HEK293 (cell line): ENCODE results near the gene HLF.

ENCODE experiments used
- CTCF ChIA-PET: fragments of 350-600 bp; formaldehyde crosslinking; extraction: SDS; loops from one replicate; lab custom pipeline; 2021; ENCODE audit warnings: antibody characterized with exemption; lab: Yijun Ruan, JAX
- POLR2A ChIA-PET: fragments of 300-600 bp; formaldehyde crosslinking; extraction: SDS; loops from one replicate; lab custom pipeline; 2020; ENCODE audit warnings: antibody characterized with exemption, inconsistent platforms; lab: Yijun Ruan, JAX
- H3K27ac ChIP-seq: fragments of 200-500 bp; sonication (Bioruptor generic); 2 replicates; pipeline ENCODE4 v1.5.1; 2014; ENCODE audit warnings: low read depth, low read length, control low read depth, inconsistent platforms; ENCODE audit errors: extremely low read depth
- H3K36me3 ChIP-seq, 2 experiments: fragments of 200-500 bp in 1 of 2; sonication (Bioruptor generic) in 1 of 2; 1 replicate in 1 of 2; 2 replicates in 1 of 2; pipeline ENCODE4 v1.5.1; 2014 to 2017; ENCODE audit warnings: inconsistent platforms in 2 of 2, low read length in 2 of 2; ENCODE audit not compliant: control insufficient read depth in 2 of 2, insufficient read depth in 1 of 2
- H3K4me1 ChIP-seq: fragments of 200-500 bp; sonication (Bioruptor generic); 2 replicates; pipeline ENCODE4 v1.5.1; 2014; ENCODE audit warnings: mild to moderate bottlenecking, low read length, inconsistent platforms; ENCODE audit not compliant: control insufficient read depth, insufficient read depth
- H3K4me3 ChIP-seq: 2 replicates; pipeline ENCODE4 v1.5.1; 2011; ENCODE audit warnings: low read depth, mild to moderate bottlenecking, control low read depth, low read length, moderate library complexity
- H3K9me3 ChIP-seq: fragments of 200-500 bp; sonication (Bioruptor generic); 2 replicates; pipeline ENCODE4 v1.5.1; 2014; ENCODE audit warnings: low read depth, low read length, inconsistent platforms; ENCODE audit not compliant: control insufficient read depth, insufficient read depth
- FEZF1 ChIP-seq: fragments of 450-650 bp; formaldehyde crosslinking; IDR thresholded peaks from 2 replicates; pipeline ENCODE4 v1.5.1; 2016; ENCODE audit warnings: missing biosample characterization, missing genetic modification characterization
- MZF1 ChIP-seq: fragments of 450-650 bp; formaldehyde crosslinking; IDR thresholded peaks from 2 replicates; pipeline ENCODE4 v1.5.1; 2017; ENCODE audit warnings: missing biosample characterization, missing genetic modification characterization, borderline replicate concordance
- OVOL3 ChIP-seq: fragments of 450-650 bp; formaldehyde crosslinking; IDR thresholded peaks from 2 replicates; pipeline ENCODE4 v1.5.1; 2016; ENCODE audit warnings: missing biosample characterization, missing genetic modification characterization
- ZBTB20 ChIP-seq: fragments of 450-650 bp; formaldehyde crosslinking; IDR thresholded peaks from 2 replicates; pipeline ENCODE4 v1.5.1; 2016; ENCODE audit warnings: missing biosample characterization, missing genetic modification characterization
- ZBTB7A ChIP-seq: fragments of 450-650 bp; formaldehyde crosslinking; IDR thresholded peaks from 2 replicates; pipeline ENCODE4 v1.5.1; 2016; ENCODE audit warnings: low read depth, missing biosample characterization, missing genetic modification characterization
- ZFP37 ChIP-seq: fragments of 450-650 bp; formaldehyde crosslinking; IDR thresholded peaks from 2 replicates; pipeline ENCODE4 v1.5.1; 2016; ENCODE audit warnings: missing biosample characterization, missing genetic modification characterization
- ZNF214 ChIP-seq: fragments of 450-650 bp; formaldehyde crosslinking; IDR thresholded peaks from 2 replicates; pipeline ENCODE4 v1.5.1; 2017; ENCODE audit warnings: missing biosample characterization, mild to moderate bottlenecking, missing genetic modification characterization, borderline replicate concordance
- ZNF221 ChIP-seq: fragments of 450-650 bp; formaldehyde crosslinking; IDR thresholded peaks from 2 replicates; pipeline ENCODE4 v1.5.1; 2017; ENCODE audit warnings: missing biosample characterization, missing genetic modification characterization, borderline replicate concordance
- ZNF501 ChIP-seq: fragments of 450-650 bp; formaldehyde crosslinking; IDR thresholded peaks from 2 replicates; pipeline ENCODE4 v1.5.1; 2016; ENCODE audit warnings: missing biosample characterization, missing genetic modification characterization
- ZNF600 ChIP-seq: fragments of 450-650 bp; formaldehyde crosslinking; IDR thresholded peaks from 2 replicates; pipeline ENCODE4 v1.5.1; 2016; ENCODE audit warnings: missing biosample characterization, missing genetic modification characterization
- ZNF707 ChIP-seq: fragments of 450-650 bp; formaldehyde crosslinking; IDR thresholded peaks from 2 replicates; pipeline ENCODE4 v1.5.1; 2016; ENCODE audit warnings: missing biosample characterization, missing genetic modification characterization
- TF ChIP-seq, protein P1 (sequence below): fragments of 450-650 bp; formaldehyde crosslinking; IDR thresholded peaks from 2 replicates; pipeline ENCODE4 v1.5.1; 2016; ENCODE audit warnings: missing biosample characterization, missing genetic modification characterization, borderline replicate concordance
- TF ChIP-seq, protein P2 (sequence below): fragments of 450-650 bp; formaldehyde crosslinking; IDR thresholded peaks from 2 replicates; pipeline ENCODE4 v1.5.1; 2016; ENCODE audit warnings: missing biosample characterization, missing genetic modification characterization
- TF ChIP-seq, protein P3 (sequence below): fragments of 450-650 bp; formaldehyde crosslinking; IDR thresholded peaks from 2 replicates; pipeline ENCODE4; 2016; ENCODE audit warnings: missing biosample characterization, missing genetic modification characterization
- TF ChIP-seq, protein P4 (sequence below): fragments of 450-650 bp; formaldehyde crosslinking; IDR thresholded peaks from 2 replicates; pipeline ENCODE4 v1.5.1; 2016; ENCODE audit warnings: missing biosample characterization, missing genetic modification characterization

Gene HLF

DNA sequence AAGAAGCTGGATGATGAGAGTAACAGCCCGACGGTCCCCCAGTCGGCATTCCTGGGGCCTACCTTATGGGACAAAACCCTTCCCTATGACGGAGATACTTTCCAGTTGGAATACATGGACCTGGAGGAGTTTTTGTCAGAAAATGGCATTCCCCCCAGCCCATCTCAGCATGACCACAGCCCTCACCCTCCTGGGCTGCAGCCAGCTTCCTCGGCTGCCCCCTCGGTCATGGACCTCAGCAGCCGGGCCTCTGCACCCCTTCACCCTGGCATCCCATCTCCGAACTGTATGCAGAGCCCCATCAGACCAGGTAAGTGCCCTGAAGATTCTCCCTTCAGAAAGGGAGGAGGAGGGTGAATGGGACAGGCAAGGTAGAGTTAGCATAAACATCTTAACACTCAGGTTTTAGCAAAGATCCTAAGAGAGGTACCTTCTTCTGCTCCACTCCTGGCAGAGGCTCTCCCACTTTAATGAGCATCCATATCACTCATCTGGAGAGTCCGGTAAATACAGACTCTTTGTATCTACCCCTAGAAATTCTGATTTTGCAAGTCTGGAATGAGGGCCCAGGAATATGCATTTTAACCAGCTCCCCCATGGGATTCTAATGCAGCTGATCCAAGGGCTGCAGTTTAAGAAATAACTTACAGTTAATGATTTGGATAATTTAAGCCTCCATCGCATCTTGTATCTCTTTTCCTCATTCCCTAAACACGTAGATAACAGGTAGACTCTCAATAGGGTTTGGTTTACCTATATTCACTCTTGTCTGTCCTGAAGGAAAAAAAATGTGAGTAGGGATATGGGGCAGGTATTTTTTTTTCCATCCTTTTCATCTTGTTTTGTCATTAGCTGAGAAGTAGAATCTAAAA, 3.3 kb downstream of the HLF start (continued):
- TF ChIP-seq ZNF214 (tag by site-specific recombination) (no peak), ZNF501 (tag by site-specific recombination) (no peak)

DNA sequence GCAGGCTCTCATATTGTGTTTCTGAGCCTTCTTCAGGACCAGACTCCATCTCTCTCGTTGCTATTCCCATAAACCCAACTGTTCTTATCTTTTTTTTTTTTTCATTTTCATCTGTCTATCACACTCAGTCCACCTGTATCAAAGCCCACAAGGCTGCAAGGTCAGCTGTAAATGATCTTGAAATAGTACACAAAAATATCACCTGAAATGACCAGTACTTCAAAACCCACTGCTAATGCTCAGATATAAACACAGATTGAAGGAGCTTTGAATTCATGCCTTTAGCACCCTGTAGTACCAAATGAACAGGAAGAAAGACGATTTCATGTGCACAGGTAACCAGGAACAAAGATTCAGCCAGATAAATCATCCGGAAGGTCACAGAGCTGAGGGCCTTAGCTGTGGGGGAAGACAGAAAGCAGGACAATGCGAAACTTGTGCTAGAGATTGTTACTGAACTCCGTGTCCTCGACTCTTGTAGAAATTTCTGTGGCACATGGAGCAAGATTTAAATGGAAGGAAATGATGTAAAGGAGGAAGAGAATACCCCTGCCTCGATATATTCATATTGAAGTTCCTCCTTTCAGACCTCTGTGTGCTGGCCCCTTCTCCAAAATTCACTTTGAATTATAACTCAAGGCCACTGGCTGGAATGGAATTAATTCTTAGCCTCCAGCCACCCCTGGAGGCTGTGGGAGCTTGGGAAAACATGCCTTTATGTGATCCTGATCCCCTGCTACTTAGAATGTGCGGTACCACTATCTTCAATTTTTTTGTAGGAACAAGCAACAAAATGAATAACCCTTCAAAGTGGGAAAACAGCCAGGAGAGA, 4.1 kb downstream of the HLF start:
- ChIA-PET CTCF (no interaction called here), POLR2A (no interaction called here)
- TF ChIP-seq ZNF600 (tag by site-specific recombination) (no peak), ZNF221 (tag by site-specific recombination) (no peak), FEZF1 (tag by site-specific recombination) (no peak), ZNF707 (tag by site-specific recombination) (no peak), ZFP37 (tag by site-specific recombination) (no peak), ZBTB7A (tag by site-specific recombination) (no peak)
- TF ChIP-seq, protein P1, sequence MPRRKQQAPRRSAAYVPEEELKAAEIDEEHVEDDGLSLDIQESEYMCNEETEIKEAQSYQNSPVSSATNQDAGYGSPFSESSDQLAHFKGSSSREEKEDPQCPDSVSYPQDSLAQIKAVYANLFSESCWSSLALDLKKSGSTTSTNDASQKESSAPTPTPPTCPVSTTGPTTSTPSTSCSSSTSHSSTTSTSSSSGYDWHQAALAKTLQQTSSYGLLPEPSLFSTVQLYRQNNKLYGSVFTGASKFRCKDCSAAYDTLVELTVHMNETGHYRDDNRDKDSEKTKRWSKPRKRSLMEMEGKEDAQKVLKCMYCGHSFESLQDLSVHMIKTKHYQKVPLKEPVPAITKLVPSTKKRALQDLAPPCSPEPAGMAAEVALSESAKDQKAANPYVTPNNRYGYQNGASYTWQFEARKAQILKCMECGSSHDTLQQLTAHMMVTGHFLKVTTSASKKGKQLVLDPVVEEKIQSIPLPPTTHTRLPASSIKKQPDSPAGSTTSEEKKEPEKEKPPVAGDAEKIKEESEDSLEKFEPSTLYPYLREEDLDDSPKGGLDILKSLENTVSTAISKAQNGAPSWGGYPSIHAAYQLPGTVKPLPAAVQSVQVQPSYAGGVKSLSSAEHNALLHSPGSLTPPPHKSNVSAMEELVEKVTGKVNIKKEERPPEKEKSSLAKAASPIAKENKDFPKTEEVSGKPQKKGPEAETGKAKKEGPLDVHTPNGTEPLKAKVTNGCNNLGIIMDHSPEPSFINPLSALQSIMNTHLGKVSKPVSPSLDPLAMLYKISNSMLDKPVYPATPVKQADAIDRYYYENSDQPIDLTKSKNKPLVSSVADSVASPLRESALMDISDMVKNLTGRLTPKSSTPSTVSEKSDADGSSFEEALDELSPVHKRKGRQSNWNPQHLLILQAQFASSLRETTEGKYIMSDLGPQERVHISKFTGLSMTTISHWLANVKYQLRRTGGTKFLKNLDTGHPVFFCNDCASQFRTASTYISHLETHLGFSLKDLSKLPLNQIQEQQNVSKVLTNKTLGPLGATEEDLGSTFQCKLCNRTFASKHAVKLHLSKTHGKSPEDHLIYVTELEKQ (tag by site-specific recombination) = no peak
- TF ChIP-seq, protein P2, sequence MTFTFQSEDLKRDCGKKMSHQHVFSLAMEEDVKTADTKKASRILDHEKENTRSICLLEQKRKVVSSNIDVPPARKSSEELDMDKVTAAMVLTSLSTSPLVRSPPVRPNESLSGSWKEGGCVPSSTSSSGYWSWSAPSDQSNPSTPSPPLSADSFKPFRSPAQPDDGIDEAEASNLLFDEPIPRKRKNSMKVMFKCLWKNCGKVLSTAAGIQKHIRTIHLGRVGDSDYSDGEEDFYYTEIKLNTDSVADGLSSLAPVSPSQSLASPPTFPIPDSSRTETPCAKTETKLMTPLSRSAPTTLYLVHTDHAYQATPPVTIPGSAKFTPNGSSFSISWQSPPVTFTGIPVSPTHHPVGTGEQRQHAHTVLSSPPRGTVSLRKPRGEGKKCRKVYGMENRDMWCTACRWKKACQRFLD (tag by site-specific recombination) = no peak
- TF ChIP-seq, protein P3, sequence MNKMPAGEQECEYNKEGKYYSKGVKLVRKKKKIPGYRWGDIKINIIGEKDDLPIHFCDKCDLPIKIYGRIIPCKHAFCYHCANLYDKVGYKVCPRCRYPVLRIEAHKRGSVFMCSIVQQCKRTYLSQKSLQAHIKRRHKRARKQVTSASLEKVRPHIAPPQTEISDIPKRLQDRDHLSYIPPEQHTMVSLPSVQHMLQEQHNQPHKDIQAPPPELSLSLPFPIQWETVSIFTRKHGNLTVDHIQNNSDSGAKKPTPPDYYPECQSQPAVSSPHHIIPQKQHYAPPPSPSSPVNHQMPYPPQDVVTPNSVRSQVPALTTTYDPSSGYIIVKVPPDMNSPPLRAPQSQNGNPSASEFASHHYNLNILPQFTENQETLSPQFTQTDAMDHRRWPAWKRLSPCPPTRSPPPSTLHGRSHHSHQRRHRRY (tag by site-specific recombination) = no peak

DNA sequence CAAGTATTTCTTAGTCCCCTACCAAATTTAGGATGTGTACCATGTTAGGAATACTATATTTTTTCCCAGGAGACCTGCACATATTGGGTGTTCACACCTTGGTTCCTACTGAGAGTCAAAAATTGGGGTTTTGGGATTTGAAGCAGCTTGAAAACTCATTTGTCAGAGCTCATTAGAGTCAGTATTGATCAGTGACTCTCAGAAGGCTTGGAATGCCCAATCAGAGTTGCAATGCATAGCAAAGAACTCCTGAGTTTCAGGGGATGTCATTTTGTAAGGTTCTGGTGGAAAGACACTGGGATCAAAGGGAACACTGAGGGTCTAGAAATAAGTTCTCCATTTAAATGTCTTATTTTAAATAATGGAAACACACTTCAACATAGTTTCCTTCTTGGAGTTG, 5.1 kb downstream of the HLF start:
- no peak for TF ChIP-seq ZBTB20 (tag by site-specific recombination)
- TF ChIP-seq MZF1 = no peak
- TF ChIP-seq, protein P4, sequence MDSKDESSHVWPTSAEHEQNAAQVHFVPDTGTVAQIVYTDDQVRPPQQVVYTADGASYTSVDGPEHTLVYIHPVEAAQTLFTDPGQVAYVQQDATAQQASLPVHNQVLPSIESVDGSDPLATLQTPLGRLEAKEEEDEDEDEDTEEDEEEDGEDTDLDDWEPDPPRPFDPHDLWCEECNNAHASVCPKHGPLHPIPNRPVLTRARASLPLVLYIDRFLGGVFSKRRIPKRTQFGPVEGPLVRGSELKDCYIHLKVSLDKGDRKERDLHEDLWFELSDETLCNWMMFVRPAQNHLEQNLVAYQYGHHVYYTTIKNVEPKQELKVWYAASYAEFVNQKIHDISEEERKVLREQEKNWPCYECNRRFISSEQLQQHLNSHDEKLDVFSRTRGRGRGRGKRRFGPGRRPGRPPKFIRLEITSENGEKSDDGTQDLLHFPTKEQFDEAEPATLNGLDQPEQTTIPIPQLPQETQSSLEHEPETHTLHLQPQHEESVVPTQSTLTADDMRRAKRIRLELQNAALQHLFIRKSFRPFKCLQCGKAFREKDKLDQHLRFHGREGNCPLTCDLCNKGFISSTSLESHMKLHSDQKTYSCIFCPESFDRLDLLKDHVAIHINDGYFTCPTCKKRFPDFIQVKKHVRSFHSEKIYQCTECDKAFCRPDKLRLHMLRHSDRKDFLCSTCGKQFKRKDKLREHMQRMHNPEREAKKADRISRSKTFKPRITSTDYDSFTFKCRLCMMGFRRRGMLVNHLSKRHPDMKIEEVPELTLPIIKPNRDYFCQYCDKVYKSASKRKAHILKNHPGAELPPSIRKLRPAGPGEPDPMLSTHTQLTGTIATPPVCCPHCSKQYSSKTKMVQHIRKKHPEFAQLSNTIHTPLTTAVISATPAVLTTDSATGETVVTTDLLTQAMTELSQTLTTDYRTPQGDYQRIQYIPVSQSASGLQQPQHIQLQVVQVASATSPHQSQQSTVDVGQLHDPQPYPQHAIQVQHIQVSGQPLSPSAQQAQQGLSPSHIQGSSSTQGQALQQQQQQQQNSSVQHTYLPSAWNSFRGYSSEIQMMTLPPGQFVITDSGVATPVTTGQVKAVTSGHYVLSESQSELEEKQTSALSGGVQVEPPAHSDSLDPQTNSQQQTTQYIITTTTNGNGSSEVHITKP (tag by site-specific recombination) = no peak
- TF ChIP-seq OVOL3 (tag by site-specific recombination) = no peak
- H3K27ac ChIP-seq = no peak overlapping the region
- H3K4me3 ChIP-seq = no peak overlapping the region
- ChIA-PET CTCF (no interaction called here), POLR2A (no interaction called here)
- H3K4me1 ChIP-seq = peaks cover 3% of the 10 kb centered on the region; the same call in 1 of the 2 replicates
- H3K36me3 ChIP-seq = no peaks in the 10 kb centered on the region
- no peaks in the 10 kb centered on the region for H3K9me3 ChIP-seq

More for the DNA sequence above, 4.1 kb downstream of the HLF start:
- H3K36me3 ChIP-seq = no peaks in the 10 kb centered on the region
- H3K9me3 ChIP-seq = no peaks in the 10 kb centered on the region
- H3K4me3 ChIP-seq = no peak overlapping the region
- H3K4me1 ChIP-seq = peaks cover 3% of the 10 kb centered on the region
- H3K27ac ChIP-seq = no peak overlapping the region
